HG03064 (cell line): ENCODE results near the gene SHLD1.

Experiments
- ATAC-seq: cut with Tn5 transposase; IDR thresholded peaks from one replicate; pipeline ENCODE4 v1.9.1; 2021; ENCODE audit warnings: low read depth; ENCODE audit not compliant: unreplicated experiment

The SHLD1 gene

GRCh38 chr20:5884465-5885335 lies 134.5 kb downstream of the SHLD1 start:
- ATAC-seq: no peak

GRCh38 chr20:5885866-5886265 lies 135.7 kb downstream of the SHLD1 start:
- no peak for ATAC-seq

GRCh38 chr20:5886788-5887187 lies 136.6 kb downstream of the SHLD1 start:
- no peak for ATAC-seq

GRCh38 chr20:5887386-5887785 lies 137.2 kb downstream of the SHLD1 start:
- no peak for ATAC-seq

GRCh38 chr20:5888041-5888440 lies 137.8 kb downstream of the SHLD1 start:
- ATAC-seq: no peak

GRCh38 chr20:5890773-5891441 lies 140.7 kb downstream of the SHLD1 start:
- no peak for ATAC-seq

GRCh38 chr20:5893052-5893451 lies 142.9 kb downstream of the SHLD1 start:
- ATAC-seq: no peak

GRCh38 chr20:5893621-5894020 lies 143.4 kb downstream of the SHLD1 start:
- ATAC-seq: no peak

GRCh38 chr20:5895626-5896025 lies 145.4 kb downstream of the SHLD1 start:
- no peak for ATAC-seq

- no peak for ATAC-seq
Observed at GRCh38 chr20:5899444-5899843, 149.2 kb downstream of the SHLD1 start.

- no peak for ATAC-seq
Observed at GRCh38 chr20:5900908-5901307, 150.7 kb downstream of the SHLD1 start.

GRCh38 chr20:5908981-5909380 lies 158.8 kb downstream of the SHLD1 start:
- ATAC-seq: no peak

- no peak for ATAC-seq
Observed at GRCh38 chr20:5910186-5910585, 160.0 kb downstream of the SHLD1 start.

GRCh38 chr20:5913166-5913565 lies 163.0 kb downstream of the SHLD1 start:
- no peak for ATAC-seq
